ENCODE results near the gene PER2.

The PER2 gene

DNA sequence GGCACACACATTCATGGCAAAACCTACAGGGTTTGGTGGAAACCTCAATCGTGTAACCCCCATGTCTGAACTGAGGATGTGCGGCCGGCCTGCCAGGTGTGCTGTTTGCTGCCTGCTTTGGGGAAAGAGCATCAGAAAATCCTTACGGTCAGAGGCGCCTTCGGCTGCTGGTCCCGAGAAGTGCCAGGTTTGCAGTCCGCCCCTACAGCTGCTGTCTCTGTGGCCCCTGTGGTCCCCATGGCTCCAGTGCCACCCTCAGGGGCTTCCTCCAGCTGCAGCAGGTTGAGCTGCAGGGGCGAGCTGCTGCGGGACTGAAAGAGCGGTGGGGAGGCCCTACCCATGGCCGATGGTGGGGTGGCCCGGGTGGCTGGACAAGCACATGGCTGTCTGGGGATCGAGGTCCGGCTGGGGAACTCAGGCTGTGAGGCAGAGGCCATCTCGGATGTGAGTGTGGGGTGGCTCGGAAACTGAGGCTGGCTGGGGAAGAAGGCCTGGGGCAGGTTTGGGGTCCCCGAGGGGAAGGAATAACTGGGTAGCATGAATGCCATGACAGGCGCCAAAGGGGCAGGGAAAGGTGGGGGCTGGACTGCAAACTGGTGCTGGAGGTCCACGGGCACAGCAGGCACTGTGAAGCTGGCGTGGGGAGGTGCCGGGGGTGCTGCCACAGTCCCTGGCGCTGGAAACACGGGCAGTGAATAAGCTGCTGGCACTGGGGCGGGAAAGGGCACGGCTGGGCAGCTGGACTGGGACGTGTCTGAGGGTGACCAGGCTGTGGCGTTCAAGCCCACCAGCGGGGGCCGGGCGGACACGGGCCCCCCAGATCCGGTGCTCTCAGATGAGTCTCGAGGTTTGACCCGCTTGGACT is 35.4 kb downstream of the PER2 start:
- Histone ChIP-seq H3K9me3 (no peaks in the 10 kb centered on the region), H3K36me3 (peaks cover 38% of the 10 kb centered on the region), H3K4me1 (peaks cover 7% of the 10 kb centered on the region), H3K27me3 (no peaks in the 10 kb centered on the region), H3K4me3 (ENCODE audit: low read depth, low read length) (no peak overlapping the region)
- no peak for TF ChIP-seq CTCF (IDR thresholded peaks at IDR 0.05; ENCODE audit: low read depth, low read length)
- DNase-seq: no peak

GRCh38 chr2:238251986-238252385 is 36.4 kb downstream of the PER2 start:
- peaks cover 7% of the 10 kb centered on the region for H3K4me1 ChIP-seq
- H3K4me3 ChIP-seq (ENCODE audit: low read depth, low read length): no peak overlapping the region
- TF ChIP-seq CTCF (IDR thresholded peaks at IDR 0.05; ENCODE audit: low read depth, low read length): no peak
- H3K36me3 ChIP-seq: peaks cover 35% of the 10 kb centered on the region
- no peak for DNase-seq
- no peaks in the 10 kb centered on the region for H3K9me3 ChIP-seq
- H3K27me3 ChIP-seq: no peaks in the 10 kb centered on the region

DNA sequence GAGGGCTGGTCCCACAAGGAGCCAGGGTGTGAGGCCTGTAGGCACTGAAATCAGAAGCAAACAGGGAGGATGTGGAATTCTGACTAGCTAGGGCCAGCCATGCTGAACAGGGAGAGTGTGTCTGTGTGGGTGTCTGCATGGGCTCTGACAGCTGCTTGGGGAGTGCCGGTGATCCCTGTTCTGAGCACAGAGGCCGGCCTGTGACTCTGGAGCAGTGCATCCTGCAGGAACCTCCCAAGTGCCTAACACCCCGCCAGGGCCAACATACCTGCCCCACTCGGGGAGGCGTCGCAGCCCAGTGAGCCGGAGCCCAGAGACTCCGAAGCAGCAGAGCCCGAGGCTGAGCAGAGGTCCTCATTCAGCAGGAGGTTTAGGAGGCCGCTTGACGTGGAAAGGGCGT is 37.1 kb downstream of the PER2 start:
- Histone ChIP-seq H3K27me3 (no peaks in the 10 kb centered on the region), H3K4me1 (peaks cover 5% of the 10 kb centered on the region), H3K4me3 (ENCODE audit: low read depth, low read length) (no peak overlapping the region), H3K9me3 (no peaks in the 10 kb centered on the region), H3K36me3 (peaks cover 32% of the 10 kb centered on the region)
- TF ChIP-seq CTCF (IDR thresholded peaks at IDR 0.05; ENCODE audit: low read depth, low read length): no peak
- DNase-seq: no peak

DNA sequence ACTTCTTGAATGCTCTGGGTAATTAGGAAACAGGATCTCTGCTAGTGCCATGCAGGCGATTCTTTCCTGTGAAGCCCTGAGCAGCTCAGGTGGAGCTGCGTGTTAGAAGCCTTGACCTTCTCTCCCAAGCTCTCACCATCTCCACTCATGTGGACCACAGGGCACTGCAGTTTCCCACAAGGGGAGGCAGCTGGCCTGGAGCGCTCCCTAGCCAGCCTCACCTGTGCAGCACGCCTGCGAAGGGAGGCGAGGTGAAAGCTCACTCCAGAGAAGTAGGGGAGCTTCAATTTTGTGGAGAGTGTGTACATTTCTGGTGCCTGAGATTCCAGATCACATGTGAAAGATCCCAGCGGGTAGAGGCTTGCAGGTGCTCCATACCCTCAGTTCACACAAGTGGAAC is 37.5 kb downstream of the PER2 start:
- Histone ChIP-seq H3K4me3 (ENCODE audit: low read depth, low read length) (no peak overlapping the region), H3K9me3 (no peaks in the 10 kb centered on the region), H3K4me1 (peaks cover under 1% of the 10 kb centered on the region; the same call in 1 of the 2 replicates), H3K27me3 (no peaks in the 10 kb centered on the region), H3K36me3 (peaks cover 27% of the 10 kb centered on the region)
- TF ChIP-seq CTCF (IDR thresholded peaks at IDR 0.05; ENCODE audit: low read depth, low read length): no peak
- DNase-seq: no peak

DNA sequence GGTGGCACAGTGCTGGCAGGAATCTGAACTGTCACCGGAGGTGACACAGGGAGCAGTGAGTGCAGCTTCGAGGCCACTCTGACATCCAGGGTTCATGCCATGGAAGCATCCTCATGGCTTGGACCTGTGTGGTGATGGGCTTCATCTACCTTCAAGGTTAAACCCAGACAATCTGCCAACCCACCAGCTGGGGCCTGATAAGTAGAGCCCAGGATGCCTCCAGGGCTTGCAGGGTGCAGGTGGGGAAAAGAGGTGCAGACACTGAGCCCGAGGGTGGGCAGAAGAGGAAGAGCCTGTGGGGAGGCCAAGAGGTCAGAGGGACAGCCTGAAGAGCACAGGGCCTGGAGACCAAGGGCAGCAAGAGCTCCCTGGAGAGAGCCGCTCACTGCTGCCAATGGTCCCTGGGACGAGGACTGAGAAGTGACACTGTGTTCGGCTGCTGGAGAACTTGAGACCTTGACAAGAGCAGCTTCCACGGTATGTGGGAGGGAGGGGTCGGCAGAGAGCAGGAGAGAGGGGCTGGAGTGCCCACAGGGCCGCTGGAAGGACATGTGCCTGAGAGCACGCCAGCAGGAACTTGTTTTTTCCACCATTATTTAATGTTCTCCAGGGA is 40.5 kb downstream of the PER2 start:
- H3K27me3 ChIP-seq: no peaks in the 10 kb centered on the region
- peaks cover 10% of the 10 kb centered on the region for H3K4me1 ChIP-seq
- no peak for TF ChIP-seq CTCF (IDR thresholded peaks at IDR 0.05; ENCODE audit: low read depth, low read length)
- DNase-seq: no peak
- H3K9me3 ChIP-seq: no peaks in the 10 kb centered on the region
- peaks cover 13% of the 10 kb centered on the region for H3K36me3 ChIP-seq
- H3K4me3 ChIP-seq (ENCODE audit: low read depth, low read length): no peak overlapping the region

Data from BE2C (cell line).